WTC11 (cell line): ENCODE data around the gene SLU7. TPM values are rescaled to one million over a fixed set of nuclear protein-coding genes. Genes with fewer than 3 reads are reported as not detected.
A peak's percentile ranks its signal among the peaks of the same experiment; 100 is the strongest.

Experiments used
- ATAC-seq: fragments of 200-7000 bp; cut with Tn5 transposase; 2 replicates; pipeline ENCODE4 v1.10.0; 2021; ENCODE audit warnings: mild to moderate bottlenecking, moderate library complexity
- CTCF ChIA-PET: fragments of 300-600 bp; sonication (Branson Sonifier 250); formaldehyde crosslinking; loops from one replicate; lab custom pipeline; 2021; ENCODE audit warnings: antibody characterized with exemption; lab: Charles Lee
- POLR2A ChIA-PET: fragments of 350-600 bp; sonication (Branson Sonifier 250); formaldehyde crosslinking; loops from one replicate; lab custom pipeline; 2021; ENCODE audit warnings: antibody characterized with exemption; lab: Charles Lee
- DNase-seq: peaks from one replicate; pipeline ENCODE4 v3.0.0; 2021; ENCODE audit warnings: low spot score
- H3K27ac Mint-ChIP-seq: 2 replicates; pipeline ENCODE4 v1.8.0; 2021; ENCODE audit warnings: mixed read lengths
- H3K27me3 Mint-ChIP-seq: 2 replicates; pipeline ENCODE4 v1.8.0; 2021; ENCODE audit warnings: low read depth, mild to moderate bottlenecking, moderate library complexity, mixed read lengths
- H3K36me3 Mint-ChIP-seq: 2 replicates; pipeline ENCODE4 v1.8.0; 2021; ENCODE audit warnings: mixed read lengths
- H3K4me1 Mint-ChIP-seq: 2 replicates; pipeline ENCODE4 v1.8.0; 2022; ENCODE audit warnings: mixed read lengths
- H3K4me3 Mint-ChIP-seq: 2 replicates; pipeline ENCODE4 v1.8.0; 2021; ENCODE audit warnings: mild to moderate bottlenecking, moderate library complexity, mixed read lengths
- H3K9me3 Mint-ChIP-seq: 2 replicates; pipeline ENCODE4 v1.8.0; 2021; ENCODE audit warnings: mixed read lengths
- CDX4 ChIP-seq: fragments of 250-450 bp; sonication (Bioruptor Pico); IDR thresholded peaks from 2 replicates; pipeline ENCODE4 v1.9.0; 2021; ENCODE audit warnings: moderate library complexity, mild to moderate bottlenecking, inconsistent platforms, borderline replicate concordance
- CREM ChIP-seq: sonication (generic); formaldehyde crosslinking; IDR thresholded peaks from 2 replicates; pipeline ENCODE4 v1.8.1; 2022; ENCODE audit warnings: mild to moderate bottlenecking, missing genetic modification reagents, moderate library complexity
- CTCF ChIP-seq: fragments of 200-600 bp; IDR thresholded peaks from 2 replicates; pipeline ENCODE4 v1.8.0; 2022; ENCODE audit warnings: antibody characterized with exemption
- E2F4 ChIP-seq: sonication (generic); formaldehyde crosslinking; IDR thresholded peaks from 2 replicates; pipeline ENCODE4 v1.8.1; 2022; ENCODE audit warnings: low read depth, mild to moderate bottlenecking, moderate library complexity, missing genetic modification reagents, borderline replicate concordance
- ETV6 ChIP-seq: sonication (generic); formaldehyde crosslinking; IDR thresholded peaks from 2 replicates; pipeline ENCODE4 v1.8.1; 2022; ENCODE audit warnings: mild to moderate bottlenecking, missing genetic modification reagents
- FOXK1 ChIP-seq: sonication (generic); formaldehyde crosslinking; IDR thresholded peaks from 2 replicates; pipeline ENCODE4 v1.8.0; 2022; ENCODE audit warnings: mild to moderate bottlenecking, moderate library complexity, missing genetic modification reagents
- FOXP1 ChIP-seq: sonication (generic); formaldehyde crosslinking; IDR thresholded peaks from 2 replicates; pipeline ENCODE4 v1.8.0; 2022; ENCODE audit warnings: missing genetic modification reagents, mild to moderate bottlenecking, moderate library complexity, borderline replicate concordance
- FOXP4 ChIP-seq: sonication (generic); formaldehyde crosslinking; IDR thresholded peaks from 2 replicates; pipeline ENCODE4 v1.8.0; 2022; ENCODE audit warnings: mild to moderate bottlenecking, missing genetic modification reagents
- GABPB1 ChIP-seq: sonication (generic); formaldehyde crosslinking; IDR thresholded peaks from 2 replicates; pipeline ENCODE4 v1.8.1; 2023; ENCODE audit warnings: mild to moderate bottlenecking, missing genetic modification reagents
- GRHL2 ChIP-seq: fragments of 250-450 bp; sonication (Bioruptor Pico); IDR thresholded peaks from 2 replicates; pipeline ENCODE4 v1.8.0; 2022; ENCODE audit warnings: mild to moderate bottlenecking, moderate library complexity; ENCODE audit not compliant: insufficient replicate concordance, severe bottlenecking
- IRF1 ChIP-seq: sonication (generic); formaldehyde crosslinking; IDR thresholded peaks from 2 replicates; pipeline ENCODE4 v1.8.0; 2023; ENCODE audit warnings: missing genetic modification reagents
- MAX ChIP-seq: sonication (generic); formaldehyde crosslinking; IDR thresholded peaks from 2 replicates; pipeline ENCODE4 v1.8.0; 2022; ENCODE audit warnings: mild to moderate bottlenecking, missing genetic modification reagents
- MYBL2 ChIP-seq: sonication (generic); formaldehyde crosslinking; IDR thresholded peaks from 2 replicates; pipeline ENCODE4 v1.8.1; 2023; ENCODE audit warnings: mild to moderate bottlenecking, moderate library complexity, missing genetic modification reagents
- NFE2L1 ChIP-seq: sonication (generic); formaldehyde crosslinking; IDR thresholded peaks from 2 replicates; pipeline ENCODE4 v1.8.1; 2023; ENCODE audit warnings: missing genetic modification reagents
- NFYB ChIP-seq: sonication (generic); formaldehyde crosslinking; conservative IDR thresholded peaks from 2 replicates; pipeline ENCODE4 v1.8.0; 2022; ENCODE audit warnings: low read depth, missing genetic modification reagents
- NR2C2 ChIP-seq: sonication (generic); formaldehyde crosslinking; IDR thresholded peaks from 2 replicates; pipeline ENCODE4 v1.8.0; 2022; ENCODE audit warnings: mild to moderate bottlenecking, missing genetic modification reagents
- SMAD3 ChIP-seq: sonication (generic); formaldehyde crosslinking; IDR thresholded peaks from 2 replicates; pipeline ENCODE4 v1.8.0; 2022; ENCODE audit warnings: missing genetic modification reagents, mild to moderate bottlenecking, borderline replicate concordance
- SP1 ChIP-seq: sonication (generic); formaldehyde crosslinking; conservative IDR thresholded peaks from 2 replicates; pipeline ENCODE4 v1.8.1; 2022; ENCODE audit warnings: missing genetic modification reagents
- TEAD1 ChIP-seq: sonication (generic); formaldehyde crosslinking; IDR thresholded peaks from 2 replicates; pipeline ENCODE4 v1.8.0; 2022; ENCODE audit warnings: mild to moderate bottlenecking, missing genetic modification reagents
- ZNF425 ChIP-seq: fragments of 250-450 bp; sonication (Bioruptor Pico); conservative IDR thresholded peaks from 2 replicates; pipeline ENCODE4 v1.9.0; 2021; ENCODE audit warnings: mild to moderate bottlenecking
- ZSCAN18 ChIP-seq: fragments of 250-450 bp; sonication (Bioruptor Pico); IDR thresholded peaks from 2 replicates; pipeline ENCODE4 v2.1.2; 2022; ENCODE audit warnings: mild to moderate bottlenecking, moderate library complexity
- total RNA-seq: library from RNA; stranded (reverse); gene quantifications from 3 replicates; pipeline ENCODE4 v1.2.3, GENCODE V29; 2021

SLU7 gene
- total RNA-seq, 1 experiment from 2014 or later, result 32.5 TPM

- TF ChIP-seq IRF1 (CRISPR knock-in tag), result no peak
These were observed 4.2 kb upstream of the SLU7 start (continued) for GRCh38 chr5:160423099-160423498.

- DNase-seq, result peak; percentile 97
- ChIA-PET POLR2A (interaction anchor here (0.6 to 1.4 kb wide), 6 partner anchors 17 to 907 kb away, joined by 3 to 4 read pairs (median 3); no protein-coding TSS in a partner anchor), CTCF (interaction anchor here (0.6 to 2.8 kb wide), 5 partner anchors 17 to 400 kb away, joined by 3 to 26 read pairs (median 5); no protein-coding TSS in a partner anchor)
- Mint-ChIP-seq H3K4me1 (peaks cover 54% of the 10 kb centered on the region), H3K9me3 (no peaks in the 10 kb centered on the region), H3K4me3 (peak within 1 kb of the TSS; percentile 95), H3K27ac (peak within 1 kb of the TSS; percentile 26), H3K27me3 (no peaks in the 10 kb centered on the region), H3K36me3 (peaks cover 42% of the 10 kb centered on the region)
- peak; percentile 86 for ATAC-seq
- TF ChIP-seq FOXP4 (CRISPR knock-in tag) (0 out of 2 replicates have a peak, but pooled peaks have one; percentile 59), NR2C2 (CRISPR knock-in tag) (no peak), ETV6 (peak; percentile 56; the same call in 1 of the 2 replicates), SP1 (CRISPR knock-in tag) (peak; percentile 85), E2F4 (CRISPR knock-in tag) (no peak), CTCF (no peak), NFYB (CRISPR knock-in tag) (0 out of 2 replicates have a peak, but pooled peaks have one; percentile 32), FOXK1 (CRISPR knock-in tag) (peak; percentile 62; the same call in 1 of the 2 replicates), CREM (CRISPR knock-in tag) (0 out of 2 replicates have a peak, but pooled peaks have one; percentile 37), ZSCAN18 (no peak), GRHL2 (CRISPR knock-in tag) (no peak), ZNF425 (CRISPR knock-in tag) (no peak), TEAD1 (CRISPR knock-in tag) (peak; percentile 81), MAX (CRISPR knock-in tag) (peak; percentile 63), MYBL2 (CRISPR knock-in tag) (peak; percentile 99), NFE2L1 (no peak), SMAD3 (CRISPR knock-in tag) (0 out of 2 replicates have a peak, but pooled peaks have one; percentile 78), CDX4 (no peak), GABPB1 (CRISPR knock-in tag) (0 out of 2 replicates have a peak, but pooled peaks have one; percentile 32), IRF1 (CRISPR knock-in tag) (no peak), FOXP1 (peak; percentile 67; the same call in 1 of the 2 replicates)
These were observed 2.9 kb upstream of the SLU7 start, which contains the start of gene PTTG1 for GRCh38 chr5:160421625-160422258. TSS of gene PTTG1 (plus strand) at chr5:160421855. CDS start at chr5:160422313, 458 bp downstream.
